Activated T-helper 1 cell treated with anti-CD3 and anti-CD28 coated beads, Interleukin-2, amount 50 U/mL, for 16 hours (primary cell): ENCODE measurements around the gene SLA2.
"Not testable (repeated sequence)": the region's sequence is repeated elsewhere in the genome, so short reads cannot be mapped to it uniquely, and the experiment has no call there.

Experiments used
- DNase-seq, 2 donors: peaks; one replicate each; pipeline ENCODE4 v3.0.0-alpha.2; 2020; ENCODE audit warnings: low read depth in 1 of 2, low spot score in 1 of 2

The SLA2 gene

GRCh38 chr20:36574366-36575135 is 71.4 kb downstream of the SLA2 start:
- DNase-seq, result peak in 1 of 2 donors; percentile 25

- DNase-seq, result peak in 1 of 2 donors; percentile 27
Observed at GRCh38 chr20:36573798-36574365, 72.1 kb downstream of the SLA2 start.

GRCh38 chr20:36573103-36573797 is 72.7 kb downstream of the SLA2 start, which contains the start of gene TGIF2:
TSS of gene TGIF2 (plus strand) at chr20:36573597. CDS start at chr20:36578775, 5,178 bp downstream.
- DNase-seq, result peak; percentile 68 to 85

- DNase-seq, result peak; percentile 22 to 57
Observed at GRCh38 chr20:36572701-36573102, 73.3 kb downstream of the SLA2 start.

GRCh38 chr20:36571564-36572504 is 74.2 kb downstream of the SLA2 start:
- no peak for DNase-seq

- no peak for DNase-seq
Observed at GRCh38 chr20:36569847-36570429, 76.1 kb downstream of the SLA2 start.

- no peak for DNase-seq
Observed at GRCh38 chr20:36565520-36565919, 80.5 kb downstream of the SLA2 start.

GRCh38 chr20:36564726-36565121 is 81.3 kb downstream of the SLA2 start:
- DNase-seq, result not testable (repeated sequence)

- DNase-seq, result not testable (repeated sequence)
Observed at GRCh38 chr20:36564078-36564725, 81.8 kb downstream of the SLA2 start.

GRCh38 chr20:36563374-36563773 is 82.6 kb downstream of the SLA2 start:
- DNase-seq, result no peak

- DNase-seq, result no peak
Observed at GRCh38 chr20:36562724-36563123, 83.3 kb downstream of the SLA2 start.
